Stimulated activated CD4-positive, alpha-beta T cell treated with anti-CD3 and anti-CD28 coated beads, Interleukin-4, amount 100 ng/mL, for 4 hours (primary cell): Measurements from ENCODE around the gene SLC25A17.
"Not testable (repeated sequence)": the region's sequence is repeated elsewhere in the genome, so short reads cannot be mapped to it uniquely, and the experiment has no call there.

Experiments used
- DNase-seq, 2 experiments: peaks; one replicate each; pipeline ENCODE4 v3.0.0-alpha.2; 2020

The SLC25A17 gene, protein sequence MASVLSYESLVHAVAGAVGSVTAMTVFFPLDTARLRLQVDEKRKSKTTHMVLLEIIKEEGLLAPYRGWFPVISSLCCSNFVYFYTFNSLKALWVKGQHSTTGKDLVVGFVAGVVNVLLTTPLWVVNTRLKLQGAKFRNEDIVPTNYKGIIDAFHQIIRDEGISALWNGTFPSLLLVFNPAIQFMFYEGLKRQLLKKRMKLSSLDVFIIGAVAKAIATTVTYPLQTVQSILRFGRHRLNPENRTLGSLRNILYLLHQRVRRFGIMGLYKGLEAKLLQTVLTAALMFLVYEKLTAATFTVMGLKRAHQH

DNA sequence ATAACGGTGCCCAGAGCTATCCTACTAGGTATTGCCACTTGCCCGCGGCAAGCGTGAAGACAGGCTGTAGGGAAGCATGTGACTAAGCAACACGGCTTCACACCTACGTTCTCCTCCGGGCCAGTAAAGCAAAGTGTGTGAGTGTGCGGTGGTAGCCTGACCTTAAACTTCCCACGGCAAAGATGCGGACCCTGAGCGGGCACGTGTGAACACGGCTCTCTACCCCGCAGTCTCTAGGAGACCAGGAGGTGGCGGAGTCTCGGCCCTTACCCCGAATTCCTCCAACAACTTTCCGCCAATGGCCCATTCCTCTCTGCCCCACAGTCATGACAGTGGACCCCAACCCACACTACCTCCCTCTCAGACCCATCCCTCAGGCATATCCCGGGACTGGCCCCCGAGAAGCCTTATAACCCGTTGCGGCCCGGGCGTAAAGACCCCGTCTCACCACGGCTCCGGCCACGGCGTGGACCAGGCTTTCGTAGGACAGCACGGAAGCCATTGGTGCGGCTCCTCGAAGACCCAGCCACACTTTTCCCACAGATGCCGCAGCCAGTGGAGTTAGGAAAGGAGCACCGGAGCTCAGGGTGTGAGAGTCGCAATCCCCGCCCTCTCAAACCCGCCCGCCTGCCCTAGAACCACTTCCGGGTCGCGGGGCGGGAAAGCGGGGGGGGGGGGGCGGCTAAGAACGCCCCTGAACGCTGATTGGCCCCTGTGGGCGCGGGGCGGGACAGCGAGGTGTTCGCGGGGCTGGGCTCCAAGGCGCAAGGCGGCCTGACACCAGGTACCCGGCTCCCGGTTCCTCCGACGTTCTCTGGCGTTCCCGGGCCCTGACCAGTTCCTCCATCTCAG, at the start of gene SLC25A17:
SLC25A17 (minus strand) TSS at position 600 of the 852 bp plus-strand sequence; CDS start at position 502, 98 bp downstream.
- peak; percentile 84 to 85 for DNase-seq

DNA sequence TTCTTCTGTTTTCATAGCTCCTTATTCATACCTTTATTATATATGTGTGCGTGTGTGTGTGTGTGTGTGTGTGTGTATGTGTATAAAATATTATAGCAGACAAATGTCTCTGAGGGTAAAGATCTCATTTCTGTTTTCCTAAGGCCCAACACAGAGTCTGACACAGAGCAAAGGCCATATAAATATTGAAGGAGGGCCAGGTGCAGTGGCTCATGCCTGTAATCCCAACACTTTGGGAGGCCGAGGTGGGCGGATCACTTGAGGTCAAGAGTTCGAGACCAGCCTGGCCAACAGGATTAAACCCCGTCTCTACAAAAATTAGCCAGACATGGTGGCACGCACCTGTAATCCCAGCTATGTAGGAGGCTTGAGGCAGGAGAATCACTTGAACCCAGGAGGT, 49.2 kb upstream of the SLC25A17 start:
- not testable (repeated sequence) for DNase-seq

DNA sequence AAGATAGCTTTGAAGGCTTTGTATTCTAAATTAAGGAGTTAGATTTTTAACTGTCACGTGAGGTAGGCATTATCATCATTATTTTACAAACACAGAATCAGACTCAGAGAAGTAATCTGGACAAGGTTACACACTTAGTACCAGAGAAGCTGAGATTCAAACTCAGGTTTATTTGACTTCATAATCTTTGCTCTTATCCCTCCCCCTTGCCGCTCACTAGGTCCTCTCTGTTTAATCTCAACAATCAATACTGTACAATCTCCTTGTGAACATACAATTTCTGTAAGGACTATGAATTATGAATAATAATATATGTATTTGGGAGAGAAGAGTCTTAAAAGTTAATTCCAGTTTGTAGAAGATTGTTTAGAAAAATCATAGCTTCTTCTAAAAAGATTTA, 48.0 kb upstream of the SLC25A17 start:
- no peak for DNase-seq

DNA sequence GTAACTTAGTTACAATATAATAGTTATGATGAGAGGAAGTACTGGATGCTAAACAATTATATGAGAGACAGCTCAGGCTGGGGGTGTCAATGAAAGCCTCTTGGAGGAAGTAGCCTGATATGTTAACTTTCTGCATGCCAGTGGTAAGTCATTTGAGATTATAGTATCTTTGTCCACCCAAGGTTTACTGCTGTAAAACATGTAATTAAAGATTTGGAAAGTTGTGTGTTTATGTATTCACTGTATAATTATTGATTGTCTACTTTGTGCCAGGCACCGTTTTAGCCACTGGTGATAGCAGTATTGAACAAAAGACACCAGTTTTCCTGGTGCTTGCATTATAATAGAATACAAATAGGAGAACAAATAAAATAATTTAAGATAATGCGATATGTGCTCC, 43.4 kb upstream of the SLC25A17 start:
- no peak for DNase-seq

DNA sequence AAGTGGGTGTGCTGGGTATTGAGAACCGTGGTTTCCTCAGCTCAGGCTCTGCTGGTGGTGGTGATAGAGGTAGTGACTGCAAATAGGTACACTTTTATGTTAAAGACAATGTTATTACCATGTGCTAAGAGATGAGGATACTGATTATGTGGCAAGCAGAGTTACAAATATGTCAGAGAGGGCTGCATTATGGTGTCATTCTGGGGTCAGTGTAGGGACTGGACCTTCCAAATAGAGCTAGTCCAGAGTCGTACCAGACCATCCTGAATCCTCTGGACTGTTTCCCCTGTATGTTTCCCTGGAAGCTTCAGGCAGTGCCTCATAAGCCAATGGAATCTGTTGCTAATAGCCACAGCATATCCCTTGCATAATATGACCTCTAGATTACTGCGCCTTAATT, 42.9 kb upstream of the SLC25A17 start, which contains the start of gene DNAJB7:
DNAJB7 (minus strand) TSS at position 101 of the 400 bp plus-strand sequence. CDS start 119 bp downstream, outside the sequence.
- DNase-seq, result no peak

DNA sequence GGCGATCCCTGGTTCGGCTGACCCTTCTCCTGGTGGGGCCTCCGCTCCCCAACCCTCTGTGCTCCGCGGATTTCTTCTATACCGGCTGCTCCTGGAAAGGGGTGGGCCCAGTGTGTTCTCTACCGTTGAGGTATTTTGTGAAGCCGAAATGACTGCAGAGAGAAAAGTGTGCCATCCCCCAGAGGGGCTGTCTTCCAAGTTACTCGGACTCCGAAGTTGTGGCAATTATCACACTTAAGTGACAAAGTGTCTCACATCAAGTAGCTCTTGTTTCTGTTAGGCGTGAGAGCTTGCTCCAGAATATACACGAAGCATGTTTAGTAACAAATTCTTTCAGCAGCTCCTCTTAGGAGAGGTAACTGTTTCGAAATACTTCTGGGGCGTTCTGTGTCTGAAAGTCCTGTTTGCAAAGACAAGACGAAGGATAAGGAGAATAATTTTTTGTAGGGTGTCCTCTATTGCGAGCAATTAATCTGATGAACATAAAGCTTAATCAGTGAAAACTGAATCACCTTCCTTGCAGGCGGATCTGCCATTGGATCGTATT, 38.2 kb upstream of the SLC25A17 start:
- DNase-seq, result no peak

DNA sequence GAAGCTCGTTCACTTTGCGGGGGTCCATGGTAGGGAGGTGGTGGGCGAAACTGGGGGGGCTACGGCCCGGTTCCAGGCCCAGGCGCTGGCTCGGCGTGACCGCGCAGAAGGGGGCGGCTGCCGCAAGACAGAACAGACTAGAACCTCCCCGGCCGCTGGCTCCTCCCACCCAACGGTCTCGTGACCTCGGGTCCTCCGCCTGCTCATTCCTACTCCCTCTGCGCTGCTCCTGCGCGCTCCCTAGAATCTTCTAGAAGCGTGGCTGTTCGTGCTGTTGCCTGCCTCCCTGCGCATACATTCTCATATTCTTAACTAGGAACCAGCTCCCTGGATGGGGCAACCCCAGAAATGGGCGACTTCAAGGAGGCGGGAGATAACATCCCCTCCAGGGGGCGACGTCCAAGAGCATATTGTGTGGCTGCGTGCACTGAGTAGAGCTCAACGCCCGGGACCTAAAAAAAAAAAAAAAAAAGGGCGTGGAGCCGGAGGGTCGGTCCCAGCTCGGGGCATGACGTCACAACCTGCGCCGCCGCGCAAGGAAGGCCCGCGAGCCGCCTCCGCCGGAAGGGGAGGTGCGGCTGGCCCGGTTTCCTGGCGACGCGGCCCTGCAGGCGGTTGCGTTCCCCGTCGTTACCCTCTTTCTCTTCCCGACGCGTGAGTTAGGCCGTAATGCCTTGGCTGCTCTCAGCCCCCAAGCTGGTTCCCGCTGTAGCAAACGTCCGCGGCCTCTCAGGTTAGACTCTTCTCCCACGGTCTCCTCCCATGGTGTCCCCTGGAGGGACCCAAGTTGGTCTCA, 37.6 kb upstream of the SLC25A17 start, which contains the start of the genes ST13 and XPNPEP3:
ST13 (minus strand) TSS at position 127 of the 796 bp plus-strand sequence; CDS start at position 28, 99 bp downstream.
XPNPEP3 (plus strand) TSS at position 636 of the 796 bp plus-strand sequence; CDS start at position 670, 34 bp downstream.
- peak; percentile 96 to 97 for DNase-seq

DNA sequence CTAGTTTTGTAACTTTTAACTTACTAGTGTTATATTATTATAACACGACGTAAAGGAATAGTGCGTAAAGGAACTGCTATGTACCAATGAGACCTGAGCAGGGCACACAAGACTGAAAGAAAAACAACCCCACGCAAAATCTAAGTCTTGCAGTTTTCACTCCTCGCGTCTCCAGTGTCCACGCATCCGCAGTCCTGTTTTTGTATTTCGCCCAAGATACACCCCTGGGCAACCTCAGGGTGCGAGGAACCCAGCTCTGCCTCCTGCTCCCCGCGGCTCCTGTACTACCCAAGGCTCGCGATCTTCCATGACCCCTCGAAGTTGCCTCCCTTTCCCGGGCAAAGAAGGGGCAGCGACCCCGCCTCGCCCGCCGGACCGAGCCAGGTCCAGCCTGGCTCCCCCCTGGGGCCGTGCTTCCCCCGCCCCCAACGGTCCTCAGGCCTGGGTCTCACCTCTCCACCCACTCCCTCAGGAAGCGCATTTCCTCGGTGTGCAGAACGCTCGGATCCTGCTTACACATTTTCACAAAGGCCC, 36.9 kb upstream of the SLC25A17 start:
- no peak for DNase-seq

DNA sequence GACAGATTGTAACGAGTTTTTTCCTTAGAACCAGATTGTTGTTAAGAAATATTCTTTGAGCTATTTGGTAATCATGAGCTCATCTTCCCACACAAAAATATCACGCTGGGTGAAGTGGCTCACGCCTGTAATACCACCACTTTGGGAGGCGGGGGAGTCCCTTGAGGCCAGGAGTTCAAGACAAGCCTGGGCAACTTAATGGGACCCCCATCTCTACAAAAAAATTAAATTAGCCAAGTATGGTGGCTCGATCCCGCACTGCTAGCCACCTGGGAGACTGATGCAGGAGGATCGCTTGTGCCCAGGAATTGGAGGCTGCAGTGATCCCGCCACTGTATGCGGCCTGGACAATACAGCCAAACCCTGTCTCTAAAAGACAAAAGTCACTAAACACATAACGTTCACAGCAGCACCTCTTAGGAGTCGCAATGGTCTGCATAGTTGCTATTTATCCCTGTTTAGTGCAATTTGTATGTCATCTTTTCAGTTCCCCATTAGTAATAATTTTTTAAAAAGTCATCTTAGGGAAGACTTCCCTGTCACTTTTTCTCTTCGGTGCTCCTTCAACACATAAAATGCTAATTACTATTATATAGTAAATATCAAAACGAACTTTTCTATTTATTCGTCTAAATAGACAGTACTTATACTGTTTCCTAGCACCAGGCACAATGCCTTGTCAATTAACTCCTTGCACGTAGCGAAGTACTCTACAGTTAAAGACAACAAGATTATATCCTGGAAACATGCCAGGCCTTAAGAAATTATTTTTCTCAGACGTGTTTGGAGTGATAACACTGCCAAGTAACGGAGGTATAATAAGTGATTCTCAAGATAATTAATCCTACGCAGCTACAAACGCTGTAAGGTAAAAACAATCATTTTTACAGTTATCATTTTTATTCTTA, 36.2 kb upstream of the SLC25A17 start:
- DNase-seq, result peak in 1 of 2 experiments; percentile 8

DNA sequence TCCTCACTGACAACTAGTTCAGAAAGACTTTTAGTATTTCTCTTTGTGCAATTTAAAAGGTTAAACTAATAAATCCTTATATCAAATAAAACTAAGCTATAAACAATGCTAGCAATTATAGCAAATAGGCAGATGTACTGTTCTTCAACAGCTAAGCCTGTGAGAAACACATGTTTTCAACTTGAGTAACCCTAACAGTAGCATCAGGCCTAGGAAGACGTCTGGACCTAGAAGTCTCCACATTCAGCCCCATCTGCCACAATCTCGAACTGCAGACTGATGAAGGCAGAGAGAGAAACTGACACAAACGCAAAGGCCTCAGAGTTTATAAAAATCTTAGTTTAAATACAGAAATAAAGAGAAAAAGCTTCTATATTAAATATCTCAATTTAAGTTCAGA, 34.8 kb upstream of the SLC25A17 start:
- DNase-seq, result no peak

DNA sequence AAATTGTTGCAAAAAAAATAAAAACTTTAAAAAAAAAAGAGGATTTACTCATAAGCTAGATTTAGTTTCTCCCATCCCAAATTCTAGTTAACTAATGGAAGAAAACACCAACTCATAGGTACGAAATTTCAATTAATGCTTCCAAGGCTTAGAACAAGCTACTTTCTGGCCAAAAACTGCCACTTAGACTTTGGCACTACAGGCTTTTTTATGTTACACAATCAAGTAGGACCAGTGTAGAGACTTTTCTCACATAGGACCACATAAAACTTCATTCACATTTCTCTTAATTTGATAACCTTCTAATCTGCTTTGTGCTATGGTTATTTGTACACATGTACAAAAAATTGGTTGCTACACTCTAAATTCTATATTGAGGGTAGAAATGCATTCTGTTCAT, 34.2 kb upstream of the SLC25A17 start:
- no peak for DNase-seq

DNA sequence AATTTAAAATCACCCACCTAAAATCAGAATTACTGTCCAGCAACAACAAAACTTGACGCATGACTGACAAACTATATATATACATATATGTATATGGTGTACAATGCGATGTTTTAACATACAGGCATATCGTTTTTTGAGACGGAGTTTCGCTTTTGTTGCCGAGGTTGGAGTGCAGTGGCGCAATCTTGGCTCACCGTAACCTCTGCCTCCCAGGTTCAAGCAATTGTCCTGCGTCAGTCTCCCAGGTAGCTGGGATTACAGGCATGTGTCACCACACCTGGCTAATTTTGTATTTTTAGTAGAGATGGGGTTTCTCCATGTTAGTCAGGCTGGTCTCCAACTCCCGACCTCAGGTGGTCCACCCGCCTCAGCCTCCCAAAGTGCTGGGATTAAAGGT, 26.7 kb upstream of the SLC25A17 start:
- not testable (repeated sequence) for DNase-seq

DNA sequence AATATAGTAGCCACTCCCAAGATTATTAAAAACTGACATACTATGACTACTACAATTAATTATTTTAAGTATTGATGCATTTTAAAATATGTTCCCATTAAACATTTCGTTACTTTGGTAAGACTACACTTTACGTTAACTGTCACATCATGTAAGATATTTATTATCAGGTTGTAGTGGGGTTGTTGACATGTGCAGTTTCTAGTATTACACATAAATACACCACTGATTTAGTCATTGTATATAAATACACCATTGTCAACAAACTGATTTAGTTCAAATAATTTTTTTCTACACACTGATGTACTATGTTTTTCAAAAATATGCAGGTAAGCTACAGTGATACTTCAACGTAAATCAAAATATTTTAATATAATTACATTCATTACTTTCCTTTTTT, 25.8 kb upstream of the SLC25A17 start:
- DNase-seq, result no peak

DNA sequence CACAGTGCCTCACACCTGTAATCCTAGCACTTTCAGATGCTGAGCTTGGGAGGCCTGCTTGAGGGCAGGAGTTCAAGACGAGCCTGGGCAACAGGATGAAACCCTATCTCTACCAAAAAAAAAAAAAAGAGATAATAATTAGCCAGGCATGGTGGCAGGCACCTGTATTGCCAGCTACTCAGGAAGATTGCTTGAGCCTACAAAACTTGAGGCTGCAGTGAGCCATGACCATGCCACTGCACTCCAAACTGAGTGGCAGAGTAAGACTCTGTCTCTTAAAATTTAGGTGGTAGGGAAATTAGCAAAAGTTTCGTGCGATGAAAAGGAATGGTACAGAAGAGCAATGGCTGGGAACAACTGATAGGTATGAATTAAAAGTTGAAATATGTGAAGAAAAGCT, 19.3 kb upstream of the SLC25A17 start:
- no peak for DNase-seq

DNA sequence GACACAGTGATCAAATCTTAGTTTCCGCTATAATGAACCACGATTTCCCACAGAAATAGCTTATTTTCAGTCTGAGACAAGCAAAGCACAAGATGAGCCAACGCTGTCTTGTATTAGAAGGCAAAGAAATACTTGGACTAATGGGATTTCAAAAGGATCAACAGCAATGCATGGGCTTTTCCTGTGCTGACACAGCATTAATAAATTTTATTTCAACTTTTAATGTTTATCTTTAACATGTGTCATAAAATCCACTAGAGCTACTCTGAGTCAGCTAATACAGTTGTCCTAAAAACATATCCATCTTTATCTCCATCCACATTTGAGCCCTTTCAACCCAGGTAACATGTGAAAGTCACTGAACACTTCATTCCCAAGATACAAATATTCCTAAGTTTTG, 15.5 kb upstream of the SLC25A17 start:
- DNase-seq, result no peak

DNA sequence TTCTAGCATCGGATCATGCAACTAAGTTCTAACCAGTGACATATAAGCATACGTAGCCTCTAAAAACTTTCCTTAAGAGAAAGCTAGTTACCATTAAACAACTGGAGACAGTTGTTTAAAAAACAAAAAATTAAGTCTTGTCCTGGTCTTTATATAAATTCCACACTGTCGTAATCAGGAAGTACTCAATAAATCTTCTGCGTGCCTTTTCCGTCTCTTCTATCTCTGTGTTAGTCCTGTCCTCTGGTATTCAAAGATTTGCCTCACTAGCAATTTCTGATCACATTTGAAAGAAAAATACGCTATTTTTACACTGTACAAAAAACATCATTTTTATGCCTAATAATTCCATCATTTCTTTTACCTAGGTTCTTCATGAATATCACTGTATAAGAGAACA, 10.0 kb upstream of the SLC25A17 start:
- DNase-seq, result no peak

DNA sequence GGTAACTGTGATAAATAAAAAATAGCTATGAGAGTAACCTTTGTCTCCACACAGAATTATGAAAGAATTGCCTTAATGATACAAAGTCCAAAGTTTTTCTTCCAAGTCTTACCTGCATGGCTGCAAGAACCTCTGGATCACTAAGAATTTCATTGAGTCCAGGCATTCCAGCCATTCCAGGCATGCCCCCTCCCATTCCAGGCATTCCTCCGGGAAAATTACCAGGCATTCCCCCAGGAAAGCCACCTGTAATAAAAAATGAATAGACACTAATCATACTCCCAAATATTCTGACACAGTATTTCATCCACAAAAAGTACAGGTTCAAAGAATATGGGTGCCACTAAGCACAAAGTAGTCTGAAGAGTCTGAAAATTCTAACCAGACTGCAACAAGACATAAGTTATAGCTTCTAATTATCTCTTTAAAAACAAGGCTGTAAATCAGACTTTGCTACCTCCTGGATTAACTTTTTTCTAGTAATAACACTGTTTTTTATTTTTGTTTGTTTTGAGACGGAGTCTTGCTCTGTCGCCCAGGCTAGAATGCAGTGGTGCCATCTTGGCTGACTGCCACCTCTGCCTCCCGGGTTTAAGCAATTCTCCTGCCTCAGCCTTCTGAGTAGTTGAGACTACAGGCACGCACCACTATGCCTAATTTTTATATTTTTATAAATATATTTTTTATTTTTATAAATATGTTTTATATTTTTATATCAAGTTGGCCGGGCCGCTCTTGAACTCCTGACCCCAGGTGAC, 8.0 kb upstream of the SLC25A17 start:
- DNase-seq, result no peak

DNA sequence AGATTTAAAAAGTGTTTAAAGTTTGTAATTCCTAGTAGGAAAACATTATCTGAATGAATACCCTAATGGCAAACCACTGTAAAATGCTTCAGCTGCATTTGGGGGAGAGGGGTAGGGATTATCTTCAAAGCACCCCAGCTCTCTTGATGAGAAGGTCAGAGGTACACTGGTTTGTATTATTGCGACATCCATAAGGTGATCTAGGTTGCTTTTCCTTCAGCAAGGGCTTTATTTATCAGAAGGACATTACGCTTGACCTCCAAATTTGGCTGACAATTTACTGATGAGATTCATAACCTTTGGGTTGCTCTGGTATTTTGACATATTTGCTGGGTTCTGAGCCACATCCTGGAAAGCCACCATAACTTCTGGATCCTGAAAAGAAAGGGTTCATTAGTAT, 7.1 kb upstream of the SLC25A17 start:
- DNase-seq, result not testable (repeated sequence)

DNA sequence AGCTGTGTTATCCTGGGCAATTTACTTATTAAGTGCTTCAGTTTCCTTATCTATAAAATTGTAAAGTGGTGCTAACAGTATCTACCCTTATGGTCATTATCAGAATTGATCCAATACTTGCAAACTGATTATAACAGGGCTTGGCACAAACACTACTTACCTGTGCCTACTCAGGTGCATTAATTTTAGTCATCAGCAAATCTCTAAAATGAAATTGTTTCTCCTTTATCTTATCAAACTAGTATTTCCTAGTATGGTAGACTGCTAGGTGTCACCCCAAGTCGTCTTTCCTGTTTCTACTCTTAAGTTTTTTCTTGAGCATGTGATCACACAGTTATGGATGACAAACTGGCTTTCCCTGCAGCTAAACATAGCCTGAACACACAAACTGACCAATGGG, 4.3 kb upstream of the SLC25A17 start:
- DNase-seq, result no peak

DNA sequence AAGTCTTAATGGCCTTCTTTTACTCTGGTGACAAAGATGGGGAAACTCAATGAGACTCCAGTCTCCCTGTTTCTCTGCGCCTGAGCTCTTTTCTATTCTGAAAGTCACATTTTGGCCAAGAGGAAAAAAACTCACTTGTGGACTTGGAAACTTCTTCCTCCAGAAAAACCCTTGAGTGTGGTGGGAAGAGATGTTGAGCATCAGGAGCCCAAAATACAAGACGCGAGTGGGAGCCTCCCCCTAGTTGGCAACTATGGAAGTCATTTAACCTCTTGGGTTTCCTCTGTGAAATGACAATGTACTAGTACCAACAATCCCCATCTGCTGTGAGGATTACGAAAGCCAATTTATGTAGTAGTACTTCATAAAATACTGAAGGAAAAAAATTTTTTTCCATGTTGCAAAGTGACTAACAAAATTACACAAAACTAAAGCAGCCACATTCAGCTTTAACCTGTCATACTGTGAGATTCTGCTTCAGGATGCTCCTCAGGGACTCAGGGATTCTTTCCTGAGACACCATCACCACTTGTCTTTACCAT, 524 bp upstream of the SLC25A17 start:
- no peak for DNase-seq
